HG02981 (cell line): ENCODE results near the gene PCID2.

Experiments
- ATAC-seq: cut with Tn5 transposase; IDR thresholded peaks from one replicate; pipeline ENCODE4 v1.9.1; 2021; ENCODE audit warnings: mild to moderate bottlenecking, moderate library complexity; ENCODE audit not compliant: unreplicated experiment

PCID2 gene

GRCh38 chr13:113187883-113188665, 20.4 kb downstream of the PCID2 start:
- no peak for ATAC-seq

GRCh38 chr13:113187263-113187669, 21.2 kb downstream of the PCID2 start:
- ATAC-seq, result no peak

GRCh38 chr13:113186061-113186900, 22.2 kb downstream of the PCID2 start:
- ATAC-seq, result peak; percentile 94

- no peak for ATAC-seq
Measured at GRCh38 chr13:113184568-113185440, 23.7 kb downstream of the PCID2 start.

- no peak for ATAC-seq
Measured at GRCh38 chr13:113183450-113184129, 24.9 kb downstream of the PCID2 start.

GRCh38 chr13:113182046-113182445, 26.4 kb downstream of the PCID2 start:
- ATAC-seq, result no peak

- ATAC-seq, result no peak
Measured at GRCh38 chr13:113179374-113180230, 28.9 kb downstream of the PCID2 start.

GRCh38 chr13:113178896-113179167, 29.6 kb downstream of the PCID2 start:
- no peak for ATAC-seq

- ATAC-seq, result no peak
Measured at GRCh38 chr13:113178070-113178895, 30.2 kb downstream of the PCID2 start.

GRCh38 chr13:113176822-113177221, 31.6 kb downstream of the PCID2 start:
- ATAC-seq, result no peak

- no peak for ATAC-seq
Measured at GRCh38 chr13:113176280-113176679, 32.2 kb downstream of the PCID2 start.

- ATAC-seq, result no peak
Measured at GRCh38 chr13:113172419-113172926, 36.0 kb downstream of the PCID2 start.

- no peak for ATAC-seq
Measured at GRCh38 chr13:113171250-113172125, 37.0 kb downstream of the PCID2 start.

- no peak for ATAC-seq
Measured at GRCh38 chr13:113170511-113170910, 38.0 kb downstream of the PCID2 start.

GRCh38 chr13:113169277-113170272, 38.9 kb downstream of the PCID2 start:
- ATAC-seq, result no peak

- ATAC-seq, result no peak
Measured at GRCh38 chr13:113168211-113168610, 40.3 kb downstream of the PCID2 start.

- ATAC-seq, result no peak
Measured at GRCh38 chr13:113167575-113167974, 40.9 kb downstream of the PCID2 start.
